Measurements from ENCODE around the gene CAGE1.

CAGE1 gene

DNA sequence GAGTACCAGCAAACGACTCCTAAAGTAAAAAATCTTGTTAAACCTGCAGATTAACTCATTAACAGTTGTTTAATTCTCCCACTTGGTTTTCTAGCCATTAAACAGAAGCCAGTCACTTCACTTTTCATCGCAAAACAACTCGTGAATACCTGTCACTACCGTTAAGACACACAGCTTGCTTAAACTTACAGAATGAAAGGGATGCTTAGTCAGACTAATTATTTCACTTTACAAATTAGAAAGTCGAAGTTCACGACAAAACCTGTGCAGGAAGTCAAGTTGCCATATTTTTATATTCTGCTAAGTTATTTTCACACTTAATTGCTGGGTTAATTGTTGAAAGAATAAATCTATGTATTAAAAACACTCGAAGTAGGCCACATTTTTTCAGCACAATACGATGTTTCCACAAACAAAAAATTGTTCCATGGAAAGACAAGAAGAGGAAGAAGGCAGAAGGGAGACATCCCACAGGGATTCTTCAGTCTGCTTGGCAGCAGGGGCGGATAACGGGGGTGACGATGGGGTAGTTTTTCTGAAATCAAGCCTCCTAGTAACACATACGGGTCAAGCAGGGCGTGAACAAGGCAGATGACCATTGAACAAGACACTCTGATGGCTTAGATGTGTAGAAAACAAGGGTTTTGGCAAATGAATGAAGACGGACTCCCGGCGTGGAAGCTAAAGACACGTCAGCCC, 77.5 kb downstream of the CAGE1 start:
- DNase-seq (ENCODE audit: low read depth), result no peak

- DNase-seq (ENCODE audit: low read depth), result no peak
Measured at GRCh38 chr6:7311176-7311575, 78.4 kb downstream of the CAGE1 start.

DNA sequence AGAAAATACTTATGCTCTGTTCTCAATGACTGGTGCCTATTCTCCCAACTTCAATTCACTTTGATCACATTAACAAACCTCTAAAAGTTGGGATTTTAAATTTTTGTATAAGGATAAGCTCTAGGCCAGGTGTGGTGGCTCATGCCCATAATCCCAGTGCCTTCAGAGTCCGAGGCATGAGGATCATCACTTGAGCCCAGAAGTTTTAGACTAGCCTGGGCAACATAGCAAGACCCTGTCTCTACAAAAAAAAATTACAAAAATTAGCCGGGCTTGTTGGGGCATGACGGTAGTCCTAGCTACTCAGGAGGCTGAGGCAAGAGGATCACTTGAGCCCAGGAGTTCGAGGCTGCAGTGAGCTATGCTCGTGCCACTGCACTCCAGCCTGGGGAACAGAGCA, 80.5 kb downstream of the CAGE1 start:
- DNase-seq (ENCODE audit: low read depth), result no peak

DNA sequence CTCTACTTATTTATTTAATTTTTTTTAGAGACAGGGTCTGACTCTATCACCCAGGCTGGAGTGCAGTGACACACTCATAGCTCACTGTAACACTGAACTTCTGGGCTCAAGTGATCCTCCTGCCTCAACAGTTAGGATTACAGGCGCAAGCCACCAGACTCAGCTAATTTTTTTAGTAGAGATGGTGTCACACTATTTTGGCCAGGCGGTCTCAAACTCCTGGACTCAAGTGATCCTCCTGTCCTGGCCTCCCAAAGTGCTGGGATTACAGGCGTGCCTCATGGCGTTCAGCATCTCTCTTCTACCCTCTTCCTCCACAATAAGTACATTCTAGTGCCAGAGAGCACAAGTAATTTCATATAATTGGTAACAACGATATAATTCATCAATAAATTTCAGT, 82.0 kb downstream of the CAGE1 start:
- DNase-seq (ENCODE audit: low read depth), result no peak

DNA sequence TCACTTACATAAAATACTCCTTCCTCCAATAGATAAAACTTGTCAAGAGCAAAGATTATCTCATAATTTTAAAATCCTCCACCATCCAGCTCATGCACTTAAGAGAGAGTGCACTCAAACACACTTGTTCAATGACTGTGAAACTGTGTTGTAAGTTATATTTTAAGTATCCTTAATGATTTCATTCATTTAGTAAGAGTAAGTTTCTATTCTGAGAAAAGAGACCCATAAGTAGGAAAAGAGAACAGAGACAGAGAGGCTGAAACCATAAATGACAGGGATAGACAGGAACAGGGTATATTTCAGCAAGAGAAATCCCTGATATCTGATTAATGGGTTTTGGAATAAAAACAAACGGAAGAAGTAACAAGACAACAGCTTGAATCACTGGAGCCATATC, 84.7 kb downstream of the CAGE1 start:
- DNase-seq (ENCODE audit: low read depth), result no peak

DNA sequence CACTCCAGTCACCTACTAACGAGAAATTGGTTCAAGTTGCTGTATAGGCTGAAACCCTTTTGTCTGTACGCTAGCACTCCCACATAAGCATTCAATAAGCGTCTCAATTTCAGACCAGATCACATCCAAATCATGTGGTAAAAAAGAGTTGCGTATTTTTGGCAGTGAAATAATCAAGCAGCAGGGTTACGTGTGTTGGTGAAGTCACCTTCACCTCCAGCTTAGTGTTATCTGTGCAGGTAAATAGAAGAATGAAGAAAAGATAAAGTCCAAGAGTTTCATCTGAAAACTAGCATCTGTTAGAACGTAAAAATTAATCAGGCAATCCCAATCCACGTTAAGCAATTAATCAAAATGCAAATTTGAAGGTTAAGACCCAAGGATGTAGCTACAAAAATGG, 87.8 kb downstream of the CAGE1 start:
- no peak for DNase-seq (ENCODE audit: low read depth)

- no peak for DNase-seq (ENCODE audit: low read depth)
Measured at GRCh38 chr6:7300926-7301325, 88.6 kb downstream of the CAGE1 start.

DNA sequence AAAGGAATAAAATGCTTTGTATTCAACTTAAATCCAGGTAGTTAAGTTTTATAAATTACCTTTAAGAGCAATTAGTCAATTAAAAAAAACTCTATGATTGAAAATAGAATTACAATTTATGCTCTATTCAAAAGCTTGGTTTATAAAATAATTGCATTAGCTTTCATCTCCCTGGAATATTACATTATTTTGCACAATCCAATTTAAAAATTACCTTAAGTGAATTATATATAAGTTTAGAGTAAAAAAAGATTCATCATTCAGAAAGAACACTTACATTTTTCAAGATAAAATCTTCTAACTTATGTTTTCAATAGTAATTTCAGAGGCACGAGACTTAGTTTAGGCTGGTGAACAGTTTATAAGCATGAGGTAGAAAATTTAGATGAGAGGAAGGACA, 91.4 kb downstream of the CAGE1 start:
- no peak for DNase-seq (ENCODE audit: low read depth)

DNA sequence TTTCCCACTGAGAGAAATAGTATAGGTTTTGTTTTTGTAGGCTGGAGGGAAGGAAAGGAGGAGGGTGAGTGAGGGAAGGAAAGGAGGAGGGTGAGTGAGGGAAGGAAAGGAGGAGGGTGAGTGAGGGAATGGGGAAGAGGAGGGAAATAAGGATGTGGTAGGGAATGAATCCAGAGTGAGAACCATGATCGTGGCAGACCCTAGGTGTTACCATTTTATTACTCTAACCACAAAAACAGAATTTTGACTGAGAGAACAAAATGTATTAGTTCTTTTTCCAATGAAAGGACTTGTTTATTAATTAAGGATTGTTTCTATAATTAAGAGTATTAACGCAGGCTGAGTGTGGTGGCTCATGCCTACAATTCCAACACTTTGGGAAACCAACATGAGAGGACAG, 92.9 kb downstream of the CAGE1 start:
- no peak for DNase-seq (ENCODE audit: low read depth)

GRCh38 chr6:7295916-7296315, 93.6 kb downstream of the CAGE1 start:
- no peak for DNase-seq (ENCODE audit: low read depth)

- no peak for DNase-seq (ENCODE audit: low read depth)
Measured at GRCh38 chr6:7292596-7293255, 96.8 kb downstream of the CAGE1 start.

- DNase-seq (ENCODE audit: low read depth), result no peak
Measured at GRCh38 chr6:7290079-7290478, 99.5 kb downstream of the CAGE1 start.

- no peak for DNase-seq (ENCODE audit: low read depth)
Measured at GRCh38 chr6:7285416-7285815, 104.1 kb downstream of the CAGE1 start.

DNA sequence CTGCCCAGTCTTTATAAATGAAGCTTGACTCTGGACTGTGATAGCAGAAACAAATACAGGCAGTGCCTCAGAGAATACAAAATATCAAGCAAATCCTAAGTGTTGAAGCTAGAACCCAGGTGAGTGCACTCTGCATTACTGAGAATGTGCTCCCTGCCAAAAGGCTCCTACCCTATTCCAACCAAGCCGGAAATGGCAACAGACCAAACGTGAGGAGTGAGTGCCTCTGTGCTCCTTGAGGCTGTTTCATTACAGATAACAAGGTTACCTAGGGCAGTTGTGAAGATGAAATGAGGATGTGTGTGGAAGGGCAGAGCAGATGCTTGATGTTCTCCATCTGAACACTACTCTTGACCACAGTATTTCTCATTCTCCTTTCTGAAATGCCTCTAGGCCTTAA, 105.9 kb downstream of the CAGE1 start:
- DNase-seq (ENCODE audit: low read depth), result no peak

GRCh38 chr6:7282097-7282906, 107.2 kb downstream of the CAGE1 start:
- DNase-seq (ENCODE audit: low read depth), result no peak
